Lung (tissue), 12 donors: Measurements from ENCODE around the gene DUSP5. TPM values are rescaled to one million over a fixed set of nuclear protein-coding genes. Genes with fewer than 3 reads are reported as not detected.

ENCODE experiments used
- ATAC-seq: fragments of 200-7000 bp; cut with Tn5 transposase; one replicate; pipeline ENCODE4 v1.9.1; 2020; ENCODE audit warnings: moderate number of reproducible peaks; ENCODE audit not compliant: insufficient read depth, low FRiP score
- DNase-seq, 3 donors: peaks; one replicate each; pipeline ENCODE4 v3.0.0-alpha.2; 2013 to 2017
- H3K27ac ChIP-seq, 2 donors: one replicate each; pipeline ENCODE4 v1.5.1; 2013; ENCODE audit warnings: mild to moderate bottlenecking in 2 of 2, moderate library complexity in 2 of 2, control low read depth in 1 of 2, inconsistent platforms in 1 of 2, low read depth in 1 of 2, low read length in 1 of 2
- H3K27me3 ChIP-seq, 3 donors: one replicate each; pipeline ENCODE4 v1.5.1; 2013; ENCODE audit warnings: low read length in 2 of 3; ENCODE audit not compliant: control insufficient read depth in 3 of 3, insufficient read depth in 3 of 3
- H3K36me3 ChIP-seq, 4 donors: one replicate each; pipeline ENCODE4 v1.5.1; 2013; ENCODE audit warnings: low read length in 4 of 4, mild to moderate bottlenecking in 1 of 4, moderate library complexity in 1 of 4; ENCODE audit not compliant: control insufficient read depth in 4 of 4, insufficient read depth in 4 of 4
- H3K4me1 ChIP-seq, 5 donors: one replicate each; pipeline ENCODE4 v1.5.1; 2013; ENCODE audit warnings: low read length in 5 of 5, mild to moderate bottlenecking in 2 of 5, moderate library complexity in 1 of 5; ENCODE audit not compliant: control insufficient read depth in 5 of 5, insufficient read depth in 5 of 5
- H3K4me3 ChIP-seq: one replicate; pipeline ENCODE4 v1.5.1; 2013; ENCODE audit warnings: mild to moderate bottlenecking, control low read depth, moderate library complexity
- H3K9ac ChIP-seq, 2 donors: one replicate each; pipeline ENCODE4 v1.5.1; 2013; ENCODE audit warnings: low read length in 2 of 2, control low read depth in 1 of 2; ENCODE audit not compliant: insufficient read depth in 1 of 2
- H3K9me3 ChIP-seq, 4 donors: one replicate each; pipeline ENCODE4 v1.5.1; 2013; ENCODE audit warnings: low read length in 3 of 4, mild to moderate bottlenecking in 1 of 4, moderate library complexity in 1 of 4; ENCODE audit not compliant: control insufficient read depth in 4 of 4, insufficient read depth in 3 of 4
- WGBS, 2 donors: extraction: QIAGEN DNeasy Blood & Tissue Kit; methylation state at CpG; one replicate each; pipeline ENCODE4 v1.1.7; 2013; 5-methylcytosine and 5-hydroxymethylcytosine counted together
- polyA plus RNA-seq, 2 donors: library from polyadenylated mRNA; stranded (reverse); fragments of 200-250 nt; gene quantifications; one replicate each; pipeline ENCODE4 v1.2.1, GENCODE V29; 2013
- total RNA-seq, 2 donors: library from RNA; depleted of rRNA in 1 of 2; stranded (reverse); fragments of >200 nt in 1 of 2; gene quantifications; one replicate each; pipeline ENCODE4 v1.2.1, GENCODE V29; 2014 to 2021
- TF ChIP-seq, protein P1 (sequence below): IDR thresholded peaks from 2 replicates; pipeline ENCODE4 v1.5.1; 2012; ENCODE audit warnings: mild to moderate bottlenecking; ENCODE audit errors: control extremely low read depth, extremely low read depth
- donor health status: control.
- donor health status: control.
- donor health status: Bipolar disorder and iron deficiency.
- donor health status: healthy.
- donor health status: DM: yes; HTN: yes; CAD: no.

The DUSP5 gene
- total and polyA plus RNA-seq, 4 donors, result 10.3 to 16.4 (median 12.9) TPM

DNA sequence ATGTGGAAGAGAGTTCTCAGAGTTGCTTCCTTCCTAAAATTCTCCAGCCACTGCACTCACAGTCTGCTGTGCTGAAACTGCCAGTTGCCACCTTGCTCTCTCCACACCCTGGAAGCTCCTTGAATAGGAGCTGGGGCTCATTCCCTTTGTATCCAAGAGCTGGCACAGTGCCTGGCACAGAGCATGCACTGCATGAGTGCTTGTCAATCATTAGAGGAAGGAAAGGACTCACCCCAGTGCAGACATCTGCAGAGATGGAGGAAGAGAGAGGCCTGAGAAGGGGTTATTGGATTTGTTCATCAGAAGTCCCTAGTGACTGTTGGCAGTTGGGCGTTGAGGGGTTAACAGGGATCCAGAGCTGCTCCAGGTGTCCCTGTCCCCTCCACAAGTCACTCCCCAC, 41.7 kb upstream of the DUSP5 start:
- no peak overlapping the region for H3K4me3 ChIP-seq
- WGBS, 2 donors, result 14 to 56% methylated on average over 1 of the region's 1 CpG
- H3K9me3 ChIP-seq, result no peaks in the 10 kb centered on the region
- H3K36me3 ChIP-seq, result no peaks in the 10 kb centered on the region
- no peak for DNase-seq
- ATAC-seq, result no peak
- TF ChIP-seq, protein P1, sequence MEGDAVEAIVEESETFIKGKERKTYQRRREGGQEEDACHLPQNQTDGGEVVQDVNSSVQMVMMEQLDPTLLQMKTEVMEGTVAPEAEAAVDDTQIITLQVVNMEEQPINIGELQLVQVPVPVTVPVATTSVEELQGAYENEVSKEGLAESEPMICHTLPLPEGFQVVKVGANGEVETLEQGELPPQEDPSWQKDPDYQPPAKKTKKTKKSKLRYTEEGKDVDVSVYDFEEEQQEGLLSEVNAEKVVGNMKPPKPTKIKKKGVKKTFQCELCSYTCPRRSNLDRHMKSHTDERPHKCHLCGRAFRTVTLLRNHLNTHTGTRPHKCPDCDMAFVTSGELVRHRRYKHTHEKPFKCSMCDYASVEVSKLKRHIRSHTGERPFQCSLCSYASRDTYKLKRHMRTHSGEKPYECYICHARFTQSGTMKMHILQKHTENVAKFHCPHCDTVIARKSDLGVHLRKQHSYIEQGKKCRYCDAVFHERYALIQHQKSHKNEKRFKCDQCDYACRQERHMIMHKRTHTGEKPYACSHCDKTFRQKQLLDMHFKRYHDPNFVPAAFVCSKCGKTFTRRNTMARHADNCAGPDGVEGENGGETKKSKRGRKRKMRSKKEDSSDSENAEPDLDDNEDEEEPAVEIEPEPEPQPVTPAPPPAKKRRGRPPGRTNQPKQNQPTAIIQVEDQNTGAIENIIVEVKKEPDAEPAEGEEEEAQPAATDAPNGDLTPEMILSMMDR, result no peak
- H3K27ac ChIP-seq, result no peak overlapping the region
- peaks cover 0 to 4% (median 0%) of the 10 kb centered on the region in 3 donors for H3K27me3 ChIP-seq
- H3K4me1 ChIP-seq, result peaks cover 0 to 18% (median 0%) of the 10 kb centered on the region in 5 donors
- no peak overlapping the region for H3K9ac ChIP-seq

- no peaks in the 10 kb centered on the region for H3K9me3 ChIP-seq
- peaks cover 0 to under 1% (median 0%) of the 10 kb centered on the region in 3 donors for H3K27me3 ChIP-seq
- H3K4me1 ChIP-seq, result peaks cover 0 to 18% (median 0%) of the 10 kb centered on the region in 5 donors
- H3K36me3 ChIP-seq, result no peaks in the 10 kb centered on the region
- 78 to 83% methylated on average over 3 of the region's 3 CpGs for WGBS, 2 donors
- no peak overlapping the region for H3K27ac ChIP-seq
- ATAC-seq (no peak), DNase-seq (peak in 1 of 3 donors; percentile 15)
- TF ChIP-seq, protein P1, result no peak
- H3K4me3 ChIP-seq, result no peak overlapping the region
- H3K9ac ChIP-seq, result no peak overlapping the region
Observed at GRCh38 chr10:110456523-110457091, 41.1 kb upstream of the DUSP5 start.

- Histone ChIP-seq H3K27me3 (no peaks in the 10 kb centered on the region), H3K4me1 (peaks cover 0 to 18% (median 0%) of the 10 kb centered on the region in 5 donors), H3K27ac (no peak overlapping the region), H3K4me3 (no peak overlapping the region), H3K36me3 (no peaks in the 10 kb centered on the region), H3K9me3 (no peaks in the 10 kb centered on the region), H3K9ac (no peak overlapping the region)
- 80 to 86% methylated on average over 9 of the region's 9 CpGs for WGBS, 2 donors
- no peak for DNase-seq
- no peak for ATAC-seq
- TF ChIP-seq, protein P1, result no peak
Observed at GRCh38 chr10:110457851-110458250, 39.9 kb upstream of the DUSP5 start.
